HG03097 (cell line): Measurements from ENCODE around the gene CLMN.
A peak's percentile ranks its signal among the peaks of the same experiment; 100 is the strongest.

Experiments used
- ATAC-seq: cut with Tn5 transposase; IDR thresholded peaks from one replicate; pipeline ENCODE4 v1.9.1; 2021; ENCODE audit not compliant: unreplicated experiment, low FRiP score

CLMN gene

GRCh38 chr14:95250140-95250769, 69.5 kb downstream of the CLMN start:
- no peak for ATAC-seq

DNA sequence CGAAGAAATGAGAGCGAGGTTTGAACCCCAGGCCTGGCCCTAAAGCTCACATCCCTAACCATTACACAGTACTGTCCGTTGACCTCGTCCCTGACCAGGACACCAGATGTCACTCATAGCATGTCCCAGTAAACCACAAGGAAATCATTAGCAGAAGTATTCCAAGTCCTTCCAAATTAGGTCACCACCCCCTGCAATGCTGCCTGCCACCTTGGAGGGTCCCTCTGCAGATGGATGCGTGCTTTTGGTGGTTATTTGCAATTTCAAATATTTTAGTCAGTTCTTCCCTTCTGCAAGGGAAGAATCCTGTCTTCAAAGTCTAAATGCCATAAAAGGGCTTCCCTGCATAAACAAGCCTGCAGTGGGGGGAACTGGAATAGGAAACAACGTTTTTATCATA, 71.3 kb downstream of the CLMN start:
- ATAC-seq = no peak

DNA sequence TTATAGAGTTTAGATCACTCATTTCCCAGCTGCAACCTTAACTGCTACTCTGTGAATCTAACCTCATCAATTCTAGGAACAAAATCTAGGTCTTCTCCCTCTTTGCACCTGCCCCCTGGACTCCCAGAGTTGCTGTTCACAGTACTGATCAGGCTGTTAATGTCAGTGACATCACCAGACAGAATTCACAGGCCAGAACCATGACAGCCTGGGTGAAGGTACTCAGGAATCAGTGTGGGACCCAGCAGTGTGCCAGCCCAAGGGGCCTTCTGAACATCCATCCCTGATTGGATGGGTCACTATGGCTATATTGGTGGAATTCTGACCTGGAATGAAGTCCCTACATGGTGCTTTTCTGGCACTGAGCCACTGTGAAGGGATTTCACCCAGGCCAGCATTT, 72.8 kb downstream of the CLMN start:
- ATAC-seq = no peak

DNA sequence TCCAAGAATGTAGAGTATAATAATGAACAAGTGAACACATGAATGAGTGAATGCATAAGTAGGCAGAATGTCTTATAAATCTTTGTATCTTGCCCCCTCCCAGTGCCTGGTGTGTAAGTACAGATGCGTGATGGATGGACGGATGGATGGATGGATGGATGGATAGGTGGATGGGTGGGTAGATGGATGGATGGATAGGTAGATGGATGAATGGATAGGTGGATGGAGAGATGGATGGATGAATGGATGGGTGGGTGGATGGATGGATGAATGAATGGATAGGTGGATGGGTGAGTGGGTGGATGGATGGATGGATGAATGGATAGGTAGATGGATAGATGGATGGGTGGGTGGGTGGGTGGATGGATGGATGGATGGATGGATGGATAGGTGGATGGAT, 74.4 kb downstream of the CLMN start:
- no peak for ATAC-seq

- no peak for ATAC-seq
These were observed 75.1 kb downstream of the CLMN start for GRCh38 chr14:95244587-95244986.

- no peak for ATAC-seq
These were observed 76.8 kb downstream of the CLMN start for GRCh38 chr14:95242870-95243269.

GRCh38 chr14:95240859-95241813, 78.6 kb downstream of the CLMN start:
- no peak for ATAC-seq

- no peak for ATAC-seq
These were observed 81.0 kb downstream of the CLMN start for GRCh38 chr14:95238487-95239298.

DNA sequence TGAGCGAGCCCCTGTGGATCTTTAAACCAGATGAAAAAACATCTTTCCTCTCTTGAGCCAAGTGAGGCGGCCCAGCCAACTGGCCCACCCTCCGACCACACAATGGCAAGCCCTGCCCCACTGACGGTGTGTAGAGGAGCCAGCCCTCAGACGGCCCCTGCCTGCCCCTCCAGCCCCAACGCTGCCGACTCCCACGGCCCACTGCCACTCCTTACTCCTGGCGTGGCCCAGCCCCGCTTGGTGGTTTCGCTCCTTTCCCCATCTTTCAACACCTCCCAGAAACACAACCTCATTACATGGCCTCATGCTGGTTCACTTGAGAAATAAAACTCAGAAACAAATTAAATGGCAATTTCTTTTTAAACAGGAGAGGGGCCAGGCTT, 81.8 kb downstream of the CLMN start:
- no peak for ATAC-seq

GRCh38 chr14:95237121-95237957, 82.4 kb downstream of the CLMN start:
- no peak for ATAC-seq

DNA sequence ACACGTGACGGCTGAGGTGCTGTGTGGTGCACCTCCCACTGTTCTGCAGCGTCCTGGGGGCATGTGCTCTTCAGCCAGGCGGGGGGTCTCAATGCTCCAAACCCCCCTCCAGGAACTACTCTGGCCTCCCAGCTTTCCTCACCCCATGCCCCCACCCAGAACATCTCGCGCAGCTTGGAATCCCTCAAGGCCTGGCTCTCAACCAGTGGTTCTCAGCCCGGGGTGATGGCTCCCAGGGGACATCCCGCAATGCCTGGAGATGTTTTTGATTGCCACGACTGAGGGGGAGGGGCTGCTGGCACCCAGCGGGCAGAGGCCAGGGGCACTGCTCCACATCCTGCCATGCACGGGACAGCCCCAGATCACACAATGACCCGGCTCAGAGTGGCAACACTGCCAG, 83.5 kb downstream of the CLMN start:
- ATAC-seq = no peak

- ATAC-seq = no peak
These were observed 83.9 kb downstream of the CLMN start for GRCh38 chr14:95235767-95236166.

- no peak for ATAC-seq
These were observed 84.4 kb downstream of the CLMN start for GRCh38 chr14:95235351-95235750.

- ATAC-seq = no peak
These were observed 85.3 kb downstream of the CLMN start for GRCh38 chr14:95234426-95234825.

DNA sequence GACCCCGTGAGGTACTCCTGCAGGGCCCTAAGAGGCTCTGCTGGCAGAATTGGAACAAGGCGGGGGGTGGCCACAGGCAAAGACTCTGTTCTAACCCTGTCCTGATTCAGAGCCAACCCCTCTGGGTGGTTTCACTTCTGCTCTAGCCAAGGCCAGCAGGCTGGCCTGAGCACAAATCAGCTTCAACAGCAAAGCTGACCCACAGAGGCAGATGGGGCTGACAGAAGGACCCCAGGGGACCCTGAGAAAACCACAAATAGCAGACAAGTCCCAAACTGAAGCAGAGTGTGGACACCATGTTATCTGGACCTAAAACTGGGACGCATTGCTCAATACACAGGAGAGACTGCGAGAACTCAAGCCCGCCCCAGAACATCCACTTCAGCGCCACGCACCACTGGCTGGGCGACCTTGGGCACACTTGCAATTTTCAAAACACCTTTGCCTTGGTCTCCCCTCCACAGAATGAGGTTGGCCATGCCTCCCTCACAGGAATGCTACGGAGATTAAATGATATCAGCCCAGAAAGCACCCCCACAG, 85.9 kb downstream of the CLMN start:
- peak; percentile 96 for ATAC-seq

DNA sequence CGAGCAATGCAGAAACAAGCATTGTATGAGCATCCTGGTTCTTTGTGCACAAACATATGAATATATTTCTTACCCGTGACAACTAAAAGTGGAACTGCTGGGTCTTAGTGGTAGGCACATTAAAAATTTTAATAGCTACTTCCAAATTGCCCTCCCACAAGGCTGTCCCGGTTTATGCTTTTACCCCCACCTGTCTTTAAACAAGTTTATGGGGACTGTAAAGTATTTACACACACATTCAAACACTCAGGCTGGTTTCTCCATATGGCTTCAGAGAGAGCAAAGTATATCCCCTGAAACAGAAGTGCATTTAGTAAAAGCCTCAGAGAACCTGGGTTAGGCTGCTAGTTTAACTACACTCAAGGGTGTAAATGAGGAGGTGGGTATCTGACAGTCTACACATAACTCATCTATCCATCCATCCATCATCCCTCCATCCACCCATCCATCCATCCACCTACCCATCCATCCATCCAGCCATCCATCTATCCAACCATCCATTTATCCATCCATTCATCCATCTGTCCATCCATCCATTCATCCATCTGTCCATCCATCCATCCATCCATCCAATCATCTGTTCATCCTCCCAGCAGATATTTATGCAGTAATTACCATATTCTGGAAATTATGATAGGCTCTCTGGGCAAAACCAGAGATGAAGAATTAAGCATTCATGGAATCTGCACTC, 86.7 kb downstream of the CLMN start:
- no peak for ATAC-seq

- ATAC-seq = no peak
These were observed 87.6 kb downstream of the CLMN start for GRCh38 chr14:95231966-95232633.

DNA sequence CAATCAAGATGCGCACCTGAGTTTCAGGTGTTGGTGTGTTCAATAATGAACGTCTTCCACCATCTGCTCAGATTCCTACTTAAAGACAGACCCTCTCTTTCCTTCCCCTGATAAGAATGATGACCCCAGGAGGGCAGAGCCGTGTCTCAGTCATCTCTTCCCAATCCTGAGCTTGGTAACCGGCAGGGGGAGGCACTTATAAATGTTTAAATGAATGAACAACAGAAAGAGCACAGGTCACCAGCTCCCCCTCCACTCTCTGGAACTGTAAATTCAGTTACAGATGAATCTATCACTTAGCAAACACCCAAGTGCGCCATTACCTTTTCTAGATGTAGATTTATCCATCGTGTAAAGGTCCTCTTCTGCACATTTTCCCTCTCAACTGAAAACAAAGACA, 90.0 kb downstream of the CLMN start:
- ATAC-seq = no peak

GRCh38 chr14:95228240-95228639, 91.5 kb downstream of the CLMN start:
- no peak for ATAC-seq
